Bronchial epithelial cell (primary cell): Measurements from ENCODE around the gene ASAP2. TPM values are rescaled to one million over a fixed set of nuclear protein-coding genes. Genes with fewer than 3 reads are reported as not detected.

Experiments
- DNase-seq: peaks from one replicate; pipeline ENCODE4 v3.0.0-alpha.2; 2010; ENCODE audit warnings: low read depth
- FAIRE-seq: peaks from 2 replicates; lab custom pipeline; 2011; peaks lifted over from hg19 to GRCh38; lab: Jason Lieb, UNC
- H3K27me3 ChIP-seq: 2 replicates; pipeline ENCODE4 v1.5.1; 2011; ENCODE audit warnings: low read length; ENCODE audit not compliant: control insufficient read depth, insufficient read depth
- H3K36me3 ChIP-seq: 2 replicates; pipeline ENCODE4 v1.5.1; 2011; ENCODE audit warnings: low read length; ENCODE audit not compliant: control insufficient read depth, insufficient read depth
- H3K4me3 ChIP-seq: 2 replicates; pipeline ENCODE4 v1.5.1; 2011; ENCODE audit warnings: mild to moderate bottlenecking, low read depth, low read length, control low read depth
- total RNA-seq: library from RNA; depleted of rRNA; stranded (reverse); fragments of >200 nt; gene quantifications from 2 replicates; pipeline ENCODE4 v1.2.1, GENCODE V29; 2014
- TF ChIP-seq, protein P1 (sequence below): IDR thresholded peaks from 2 replicates; pipeline ENCODE4 v1.5.1; 2011; ENCODE audit warnings: mild to moderate bottlenecking, moderate library complexity, low read length, control low read depth, inconsistent platforms; ENCODE audit not compliant: insufficient read depth, severe bottlenecking

Gene ASAP2
- total RNA-seq, 1 donor from 2014 or later: 25.5 TPM

- H3K36me3 ChIP-seq: no peaks in the 10 kb centered on the region
- H3K4me3 ChIP-seq: no peak overlapping the region
- FAIRE-seq (no peak), DNase-seq (peak; percentile 97)
- no peaks in the 10 kb centered on the region for H3K27me3 ChIP-seq
- TF ChIP-seq, protein P1, sequence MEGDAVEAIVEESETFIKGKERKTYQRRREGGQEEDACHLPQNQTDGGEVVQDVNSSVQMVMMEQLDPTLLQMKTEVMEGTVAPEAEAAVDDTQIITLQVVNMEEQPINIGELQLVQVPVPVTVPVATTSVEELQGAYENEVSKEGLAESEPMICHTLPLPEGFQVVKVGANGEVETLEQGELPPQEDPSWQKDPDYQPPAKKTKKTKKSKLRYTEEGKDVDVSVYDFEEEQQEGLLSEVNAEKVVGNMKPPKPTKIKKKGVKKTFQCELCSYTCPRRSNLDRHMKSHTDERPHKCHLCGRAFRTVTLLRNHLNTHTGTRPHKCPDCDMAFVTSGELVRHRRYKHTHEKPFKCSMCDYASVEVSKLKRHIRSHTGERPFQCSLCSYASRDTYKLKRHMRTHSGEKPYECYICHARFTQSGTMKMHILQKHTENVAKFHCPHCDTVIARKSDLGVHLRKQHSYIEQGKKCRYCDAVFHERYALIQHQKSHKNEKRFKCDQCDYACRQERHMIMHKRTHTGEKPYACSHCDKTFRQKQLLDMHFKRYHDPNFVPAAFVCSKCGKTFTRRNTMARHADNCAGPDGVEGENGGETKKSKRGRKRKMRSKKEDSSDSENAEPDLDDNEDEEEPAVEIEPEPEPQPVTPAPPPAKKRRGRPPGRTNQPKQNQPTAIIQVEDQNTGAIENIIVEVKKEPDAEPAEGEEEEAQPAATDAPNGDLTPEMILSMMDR: no peak
These were observed 26.9 kb upstream of the ASAP2 start for GRCh38 chr2:9179572-9180201.

- TF ChIP-seq, protein P1: no peak
- H3K4me3 ChIP-seq: no peak overlapping the region
- FAIRE-seq (no peak), DNase-seq (no peak)
- no peaks in the 10 kb centered on the region for H3K36me3 ChIP-seq
- no peaks in the 10 kb centered on the region for H3K27me3 ChIP-seq
These were observed 22.3 kb upstream of the ASAP2 start for GRCh38 chr2:9184361-9184760.

DNA sequence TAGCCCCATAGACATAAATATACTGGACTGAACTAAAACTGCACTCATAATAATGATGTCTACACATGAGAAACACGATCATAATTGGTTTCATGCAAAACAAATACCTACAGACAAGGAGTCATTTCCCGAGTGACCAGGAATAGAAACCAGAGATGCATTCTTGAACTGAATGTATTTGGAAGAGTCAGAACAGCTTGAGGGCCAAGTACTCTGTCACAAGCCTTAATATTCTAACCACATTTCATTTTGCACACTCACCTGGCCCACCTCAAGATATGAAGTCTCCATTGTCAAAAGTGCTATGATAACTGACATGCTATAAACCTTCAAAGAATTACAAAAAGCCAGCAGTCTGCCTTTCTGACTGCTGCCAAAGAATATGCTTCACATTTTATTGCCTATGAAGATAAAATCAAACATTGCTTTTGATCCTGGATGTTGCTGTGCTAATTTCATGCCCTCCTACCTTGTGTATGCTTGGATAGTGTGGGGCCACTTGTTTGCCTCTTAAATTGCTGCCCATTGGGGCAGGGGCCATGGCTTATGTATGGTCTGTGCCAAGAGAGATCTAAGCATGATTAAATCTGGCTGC, 18.9 kb upstream of the ASAP2 start:
- FAIRE-seq (no peak), DNase-seq (no peak)
- TF ChIP-seq, protein P1: no peak
- H3K36me3 ChIP-seq: no peaks in the 10 kb centered on the region
- no peak overlapping the region for H3K4me3 ChIP-seq
- H3K27me3 ChIP-seq: no peaks in the 10 kb centered on the region

GRCh38 chr2:9188823-9189222, 17.8 kb upstream of the ASAP2 start:
- TF ChIP-seq, protein P1: no peak
- FAIRE-seq: no peak

DNA sequence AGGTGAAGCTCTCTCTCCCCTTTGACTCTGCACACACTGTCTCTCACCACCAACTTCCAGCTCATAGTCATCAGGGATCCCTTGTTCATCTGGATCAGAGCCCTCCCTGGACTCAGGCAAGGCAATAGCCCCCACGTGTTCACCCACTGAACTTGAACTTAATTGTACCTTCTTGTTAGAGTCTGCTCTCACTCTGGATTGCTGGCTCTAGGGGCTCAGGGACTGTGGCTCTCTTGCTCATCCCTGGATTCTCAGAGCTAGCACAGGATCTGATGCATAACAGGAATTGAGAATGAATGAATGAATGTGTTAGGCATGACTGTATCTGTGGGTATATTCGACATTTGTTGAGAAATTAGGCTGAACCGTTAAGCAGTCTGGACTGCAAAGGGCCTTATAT, 16.7 kb upstream of the ASAP2 start:
- FAIRE-seq (no peak), DNase-seq (no peak)
- H3K36me3 ChIP-seq: no peaks in the 10 kb centered on the region
- H3K27me3 ChIP-seq: no peaks in the 10 kb centered on the region
- TF ChIP-seq, protein P1: no peak
- no peak overlapping the region for H3K4me3 ChIP-seq

More at GRCh38 chr2:9188823-9189222, 17.8 kb upstream of the ASAP2 start:
- H3K27me3 ChIP-seq: no peaks in the 10 kb centered on the region
- H3K36me3 ChIP-seq: no peaks in the 10 kb centered on the region
- no peak for DNase-seq
- H3K4me3 ChIP-seq: no peak overlapping the region
